GM10266 (cell line): ENCODE results near the gene ZAR1L.
"Not testable (repeated sequence)": the region's sequence is repeated elsewhere in the genome, so short reads cannot be mapped to it uniquely, and the experiment has no call there.

Experiments used
- DNase-seq: peaks from one replicate; pipeline ENCODE4 v3.0.0; 2012; ENCODE audit errors: extremely low spot score
- TF ChIP-seq, protein P1 (sequence below): IDR thresholded peaks from 2 replicates; pipeline ENCODE4 v1.5.1; 2012; ENCODE audit warnings: mild to moderate bottlenecking, low read depth; ENCODE audit not compliant: control insufficient read depth, insufficient read depth; ENCODE audit errors: missing control alignments

ZAR1L gene, protein sequence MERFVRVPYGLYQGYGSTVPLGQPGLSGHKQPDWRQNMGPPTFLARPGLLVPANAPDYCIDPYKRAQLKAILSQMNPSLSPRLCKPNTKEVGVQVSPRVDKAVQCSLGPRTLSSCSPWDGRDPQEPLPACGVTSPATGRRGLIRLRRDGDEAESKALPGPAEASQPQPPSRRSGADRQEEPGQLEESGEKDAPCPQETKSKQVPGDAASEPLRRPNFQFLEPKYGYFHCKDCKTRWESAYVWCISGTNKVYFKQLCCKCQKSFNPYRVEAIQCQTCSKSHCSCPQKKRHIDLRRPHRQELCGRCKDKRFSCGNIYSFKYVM

GRCh38 chr13:32315238-32316027 is at the start of gene ZAR1L, which contains the start of gene BRCA2:
TSS of gene ZAR1L (minus strand) at chr13:32315363. CDS start at chr13:32311925, 3,438 bp downstream.
TSS of gene BRCA2 (plus strand) at chr13:32315508. CDS start at chr13:32316461, 953 bp downstream.
- TF ChIP-seq, protein P1, sequence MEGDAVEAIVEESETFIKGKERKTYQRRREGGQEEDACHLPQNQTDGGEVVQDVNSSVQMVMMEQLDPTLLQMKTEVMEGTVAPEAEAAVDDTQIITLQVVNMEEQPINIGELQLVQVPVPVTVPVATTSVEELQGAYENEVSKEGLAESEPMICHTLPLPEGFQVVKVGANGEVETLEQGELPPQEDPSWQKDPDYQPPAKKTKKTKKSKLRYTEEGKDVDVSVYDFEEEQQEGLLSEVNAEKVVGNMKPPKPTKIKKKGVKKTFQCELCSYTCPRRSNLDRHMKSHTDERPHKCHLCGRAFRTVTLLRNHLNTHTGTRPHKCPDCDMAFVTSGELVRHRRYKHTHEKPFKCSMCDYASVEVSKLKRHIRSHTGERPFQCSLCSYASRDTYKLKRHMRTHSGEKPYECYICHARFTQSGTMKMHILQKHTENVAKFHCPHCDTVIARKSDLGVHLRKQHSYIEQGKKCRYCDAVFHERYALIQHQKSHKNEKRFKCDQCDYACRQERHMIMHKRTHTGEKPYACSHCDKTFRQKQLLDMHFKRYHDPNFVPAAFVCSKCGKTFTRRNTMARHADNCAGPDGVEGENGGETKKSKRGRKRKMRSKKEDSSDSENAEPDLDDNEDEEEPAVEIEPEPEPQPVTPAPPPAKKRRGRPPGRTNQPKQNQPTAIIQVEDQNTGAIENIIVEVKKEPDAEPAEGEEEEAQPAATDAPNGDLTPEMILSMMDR: no peak
- peak; percentile 83 for DNase-seq

DNA sequence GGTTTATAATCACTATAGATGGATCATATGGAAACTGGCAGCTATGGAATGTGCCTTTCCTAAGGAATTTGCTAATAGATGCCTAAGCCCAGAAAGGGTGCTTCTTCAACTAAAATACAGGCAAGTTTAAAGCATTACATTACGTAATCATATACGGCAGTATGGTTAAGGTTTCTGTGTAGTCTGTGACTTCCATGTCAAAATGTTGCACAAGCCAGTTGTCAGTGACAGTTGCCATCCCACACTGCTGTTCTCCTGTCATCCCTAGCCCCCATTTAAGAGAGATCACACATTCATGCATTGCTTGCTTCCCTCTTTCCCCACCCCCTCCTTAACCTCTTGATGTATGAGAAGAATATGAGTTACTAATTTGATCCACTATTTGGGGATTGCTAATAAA is 47.4 kb upstream of the ZAR1L start:
- TF ChIP-seq, protein P1: no peak

GRCh38 chr13:32355935-32356334 is 40.8 kb upstream of the ZAR1L start:
- not testable (repeated sequence) for DNase-seq

More for the DNA sequence above, 47.4 kb upstream of the ZAR1L start:
- DNase-seq: no peak

- no peak for DNase-seq
- TF ChIP-seq, protein P1: no peak
These were observed 38.9 kb upstream of the ZAR1L start for GRCh38 chr13:32354040-32354439.

GRCh38 chr13:32350839-32351441 is 35.8 kb upstream of the ZAR1L start:
- DNase-seq: not testable (repeated sequence)

DNA sequence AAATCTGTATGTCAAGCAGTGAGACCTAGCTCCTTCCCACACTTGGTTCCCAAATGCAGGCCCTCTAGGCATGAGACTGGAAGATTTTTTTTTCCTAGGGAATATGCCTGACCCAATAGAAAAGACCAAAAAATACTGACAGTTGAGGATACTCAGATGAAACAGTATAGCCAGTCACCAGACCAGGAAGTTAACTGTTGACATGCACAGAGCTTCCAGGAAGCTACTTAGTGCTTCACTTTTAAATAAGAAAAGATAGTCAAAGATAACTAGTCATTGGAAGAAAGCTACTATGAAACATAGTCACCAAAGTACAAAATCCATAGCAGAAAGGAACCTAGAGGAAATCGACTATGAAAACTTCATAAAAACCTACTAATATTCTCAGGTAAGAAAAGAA is 32.5 kb upstream of the ZAR1L start:
- DNase-seq: no peak
- TF ChIP-seq, protein P1: no peak

DNA sequence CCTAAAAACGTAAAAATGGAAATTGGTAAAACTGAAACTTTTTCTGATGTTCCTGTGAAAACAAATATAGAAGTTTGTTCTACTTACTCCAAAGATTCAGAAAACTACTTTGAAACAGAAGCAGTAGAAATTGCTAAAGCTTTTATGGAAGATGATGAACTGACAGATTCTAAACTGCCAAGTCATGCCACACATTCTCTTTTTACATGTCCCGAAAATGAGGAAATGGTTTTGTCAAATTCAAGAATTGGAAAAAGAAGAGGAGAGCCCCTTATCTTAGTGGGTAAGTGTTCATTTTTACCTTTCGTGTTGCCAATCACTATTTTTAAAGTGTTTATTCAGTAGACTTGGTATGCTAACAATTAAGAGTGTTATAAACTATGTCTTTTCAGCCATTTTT is 25.8 kb upstream of the ZAR1L start:
- TF ChIP-seq, protein P1: no peak

DNA sequence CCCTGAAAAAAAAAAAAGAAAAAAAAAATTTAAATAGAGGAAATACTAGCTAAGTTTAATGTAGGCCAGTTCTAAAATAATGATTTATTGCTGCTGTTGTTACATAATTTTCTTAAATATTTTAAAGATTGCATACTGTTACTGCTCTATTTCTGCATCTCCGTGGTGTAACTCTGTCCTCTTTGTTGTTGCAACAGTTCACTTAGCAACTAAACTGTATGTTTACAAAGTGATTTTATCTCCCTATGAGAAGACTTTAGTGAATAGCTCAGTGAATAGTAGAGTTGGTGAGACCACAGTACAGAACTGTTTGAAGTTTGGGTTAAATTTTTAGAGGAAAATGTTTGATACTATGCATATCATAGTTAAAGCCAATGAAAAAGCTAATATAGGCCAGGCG is 19.5 kb upstream of the ZAR1L start:
- DNase-seq: no peak
- TF ChIP-seq, protein P1: no peak

More for the DNA sequence above, 25.8 kb upstream of the ZAR1L start:
- no peak for DNase-seq
